ACHN (cell line): ENCODE measurements around the gene TPBGL.
A peak's percentile ranks its signal among the peaks of the same experiment; 100 is the strongest.

Source experiments
- DNase-seq: peaks from one replicate; pipeline ENCODE4 v3.0.0-alpha.2; 2015
- in situ Hi-C: cut with HindIII; loops from 2 replicates; pipeline ENCODE4 v1.10.0; 2017; ENCODE audit warnings: low sequenced_read_pairs, low pct_ligation_motif_present, low pct_unique_long_range_greater_than_20kb

The TPBGL gene

GRCh38 chr11:75204685-75205563 lies 35.6 kb upstream of the TPBGL start:
- DNase-seq, result peak; percentile 79
- in situ Hi-C loops, result no loop called here

- in situ Hi-C loops, result no loop called here
- no peak for DNase-seq
These were observed 35.0 kb upstream of the TPBGL start for GRCh38 chr11:75205564-75206020.

GRCh38 chr11:75208446-75208845 lies 32.1 kb upstream of the TPBGL start:
- DNase-seq, result no peak

GRCh38 chr11:75212411-75212810 lies 28.2 kb upstream of the TPBGL start:
- no peak for DNase-seq

More at GRCh38 chr11:75208446-75208845, 32.1 kb upstream of the TPBGL start:
- in situ Hi-C loops, result no loop called here

GRCh38 chr11:75214411-75214821 lies 26.2 kb upstream of the TPBGL start:
- peak; percentile 81 for DNase-seq
- in situ Hi-C loops, result no loop called here

More at GRCh38 chr11:75212411-75212810, 28.2 kb upstream of the TPBGL start:
- in situ Hi-C loops, result no loop called here

GRCh38 chr11:75214843-75215242 lies 25.7 kb upstream of the TPBGL start:
- in situ Hi-C loops, result no loop called here
- DNase-seq, result no peak

GRCh38 chr11:75219869-75220268 lies 20.7 kb upstream of the TPBGL start:
- no peak for DNase-seq

GRCh38 chr11:75223954-75224643 lies 16.5 kb upstream of the TPBGL start:
- in situ Hi-C loops, result no loop called here
- no peak for DNase-seq

More at GRCh38 chr11:75219869-75220268, 20.7 kb upstream of the TPBGL start:
- in situ Hi-C loops, result no loop called here

GRCh38 chr11:75225794-75226193 lies 14.8 kb upstream of the TPBGL start:
- no peak for DNase-seq
- in situ Hi-C loops, result no loop called here

- in situ Hi-C loops, result no loop called here
- DNase-seq, result no peak
These were observed 11.1 kb upstream of the TPBGL start for GRCh38 chr11:75229466-75229865.

GRCh38 chr11:75230621-75231020 lies 10.0 kb upstream of the TPBGL start:
- no peak for DNase-seq
- in situ Hi-C loops, result no loop called here

GRCh38 chr11:75233754-75234172 lies 6.8 kb upstream of the TPBGL start:
- in situ Hi-C loops, result no loop called here
- peak; percentile 64 for DNase-seq

- no peak for DNase-seq
- in situ Hi-C loops, result no loop called here
These were observed 4.5 kb upstream of the TPBGL start for GRCh38 chr11:75236062-75236461.

- in situ Hi-C loops, result no loop called here
- no peak for DNase-seq
These were observed 3.5 kb upstream of the TPBGL start for GRCh38 chr11:75237050-75237449.

GRCh38 chr11:75238595-75239440 lies 1.8 kb upstream of the TPBGL start:
- DNase-seq, result no peak
- in situ Hi-C loops, result no loop called here

GRCh38 chr11:75239531-75240290 lies 863 bp upstream of the TPBGL start:
- no peak for DNase-seq
- in situ Hi-C loops, result no loop called here

GRCh38 chr11:75241036-75241905 lies 697 bp downstream of the TPBGL start:
- peak; percentile 79 for DNase-seq
- in situ Hi-C loops, result no loop called here
